Thyroid gland (tissue), 4 donors: Measurements from ENCODE around the gene APAF1. TPM values are rescaled to one million over a fixed set of nuclear protein-coding genes. Genes with fewer than 3 reads are reported as not detected.

ENCODE experiments used
- DNase-seq, 2 donors: peaks; one replicate each; pipeline ENCODE4 v3.0.0-alpha.2; 2019
- H3K27ac ChIP-seq, 3 donors: fragments of 200-600 bp; sonication (generic); 1 replicate in 2 of 3; 2 replicates in 1 of 3; pipeline ENCODE4 v1.5.1; 2016 to 2019; ENCODE audit warnings: mild to moderate bottlenecking in 1 of 3, moderate library complexity in 1 of 3
- H3K27me3 ChIP-seq: fragments of 200-600 bp; sonication (generic); one replicate; pipeline ENCODE4 v1.5.1; 2019
- H3K36me3 ChIP-seq, 2 donors: fragments of 200-600 bp; sonication (generic); one replicate each; pipeline ENCODE4 v1.5.1; 2016 to 2019
- H3K4me1 ChIP-seq, 2 donors: fragments of 200-600 bp; sonication (generic); one replicate each; pipeline ENCODE4 v1.5.1; 2017 to 2019
- H3K4me3 ChIP-seq, 3 donors: fragments of 200-600 bp; sonication (generic); replicated peaks in 1 of 3; 1 replicate in 2 of 3; 2 replicates in 1 of 3; pipeline ENCODE4 v1.5.1; 2016; ENCODE audit warnings: mild to moderate bottlenecking in 1 of 3
- H3K9me3 ChIP-seq: fragments of 200-600 bp; sonication (generic); one replicate; pipeline ENCODE4 v1.5.1; 2017
- POLR2A ChIP-seq, 2 donors: fragments of 450-650 bp; IDR thresholded peaks; one replicate each; pipeline ENCODE4 v1.6.1; 2017; ENCODE audit warnings: antibody characterized with exemption in 2 of 2, mild to moderate bottlenecking in 2 of 2, moderate library complexity in 1 of 2
- WGBS, 2 donors: methylation state at CpG; one replicate each; pipeline ENCODE4 v1.1.5; 2017; 5-methylcytosine and 5-hydroxymethylcytosine counted together
- intact Hi-C: fragments of 100-400 bp; cut with DNase I; formaldehyde crosslinking; loops from one replicate; pipeline ENCODE4 v1.15.1; 2023
- total RNA-seq, 4 donors: library from RNA; depleted of rRNA; stranded (reverse); fragments of >200 nt; gene quantifications; one replicate each; pipeline ENCODE4 v1.2.3, GENCODE V29; 2016
- TF ChIP-seq, protein P1 (sequence below), 6 experiments: fragments of 200-600 bp in 3 of 6; fragments of 450-650 bp in 3 of 6; sonication (generic) in 3 of 6; IDR thresholded peaks; one replicate each; pipeline ENCODE4 v1.5.1; 2016 to 2019; ENCODE audit warnings: antibody characterized with exemption in 6 of 6, mild to moderate bottlenecking in 2 of 6, inconsistent platforms in 1 of 6, moderate library complexity in 1 of 6

The APAF1 gene
- total RNA-seq, 4 donors from 2014 or later = 11.7 to 17.2 (median 14.2) TPM

- no peak for TF ChIP-seq POLR2A (IDR thresholded peaks at IDR 0.05)
- TF ChIP-seq, protein P1, sequence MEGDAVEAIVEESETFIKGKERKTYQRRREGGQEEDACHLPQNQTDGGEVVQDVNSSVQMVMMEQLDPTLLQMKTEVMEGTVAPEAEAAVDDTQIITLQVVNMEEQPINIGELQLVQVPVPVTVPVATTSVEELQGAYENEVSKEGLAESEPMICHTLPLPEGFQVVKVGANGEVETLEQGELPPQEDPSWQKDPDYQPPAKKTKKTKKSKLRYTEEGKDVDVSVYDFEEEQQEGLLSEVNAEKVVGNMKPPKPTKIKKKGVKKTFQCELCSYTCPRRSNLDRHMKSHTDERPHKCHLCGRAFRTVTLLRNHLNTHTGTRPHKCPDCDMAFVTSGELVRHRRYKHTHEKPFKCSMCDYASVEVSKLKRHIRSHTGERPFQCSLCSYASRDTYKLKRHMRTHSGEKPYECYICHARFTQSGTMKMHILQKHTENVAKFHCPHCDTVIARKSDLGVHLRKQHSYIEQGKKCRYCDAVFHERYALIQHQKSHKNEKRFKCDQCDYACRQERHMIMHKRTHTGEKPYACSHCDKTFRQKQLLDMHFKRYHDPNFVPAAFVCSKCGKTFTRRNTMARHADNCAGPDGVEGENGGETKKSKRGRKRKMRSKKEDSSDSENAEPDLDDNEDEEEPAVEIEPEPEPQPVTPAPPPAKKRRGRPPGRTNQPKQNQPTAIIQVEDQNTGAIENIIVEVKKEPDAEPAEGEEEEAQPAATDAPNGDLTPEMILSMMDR (IDR thresholded peaks at IDR 0.05) = no peak
- 95 to 97% methylated on average over 6 of the region's 6 CpGs for WGBS, 2 donors
- no peaks in the 10 kb centered on the region for H3K36me3 ChIP-seq
- no peaks in the 10 kb centered on the region for H3K27me3 ChIP-seq
- H3K9me3 ChIP-seq = no peaks in the 10 kb centered on the region
- H3K4me3 ChIP-seq = no peak overlapping the region
- intact Hi-C loops = no loop called here
- H3K27ac ChIP-seq = no peak overlapping the region
- no peak for DNase-seq
- no peaks in the 10 kb centered on the region for H3K4me1 ChIP-seq
These were observed 74.7 kb downstream of the APAF1 start for GRCh38 chr12:98719515-98720504.

DNA sequence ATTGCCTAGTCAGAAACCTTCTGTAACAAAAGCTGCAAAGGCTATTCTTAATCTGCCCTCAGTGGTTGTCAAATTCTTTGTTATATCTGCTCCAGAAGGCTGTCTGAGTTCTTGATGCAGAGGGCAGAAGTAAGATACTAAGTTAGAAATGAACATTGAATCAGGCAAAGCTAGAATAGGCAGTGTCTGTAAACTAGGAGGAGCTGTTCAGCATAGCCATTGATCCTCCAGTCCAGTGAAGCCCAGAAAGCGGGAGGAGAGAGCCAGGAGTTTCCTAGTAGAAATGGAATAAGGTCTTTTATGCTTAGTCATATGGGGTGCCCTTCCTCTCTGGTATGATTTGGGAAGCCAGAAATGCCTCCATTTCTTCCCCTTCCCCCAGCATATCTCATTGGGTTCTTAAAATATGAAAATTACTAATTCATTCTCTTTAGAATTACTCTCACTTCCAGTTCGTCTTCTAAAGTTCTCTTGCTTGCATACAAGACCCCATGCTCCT lies 76.2 kb downstream of the APAF1 start:
- H3K27me3 ChIP-seq = no peaks in the 10 kb centered on the region
- no peak overlapping the region for H3K4me3 ChIP-seq
- no peak for TF ChIP-seq POLR2A (IDR thresholded peaks at IDR 0.05)
- TF ChIP-seq, protein P1 (IDR thresholded peaks at IDR 0.05) = no peak
- WGBS, 2 donors = 93 to 95% methylated on average over 2 of the region's 2 CpGs
- no peak for DNase-seq
- no peaks in the 10 kb centered on the region for H3K9me3 ChIP-seq
- intact Hi-C loops = no loop called here
- H3K36me3 ChIP-seq = peaks cover 0 to 7% of the 10 kb centered on the region in 2 donors
- no peak overlapping the region for H3K27ac ChIP-seq
- H3K4me1 ChIP-seq = no peaks in the 10 kb centered on the region

DNA sequence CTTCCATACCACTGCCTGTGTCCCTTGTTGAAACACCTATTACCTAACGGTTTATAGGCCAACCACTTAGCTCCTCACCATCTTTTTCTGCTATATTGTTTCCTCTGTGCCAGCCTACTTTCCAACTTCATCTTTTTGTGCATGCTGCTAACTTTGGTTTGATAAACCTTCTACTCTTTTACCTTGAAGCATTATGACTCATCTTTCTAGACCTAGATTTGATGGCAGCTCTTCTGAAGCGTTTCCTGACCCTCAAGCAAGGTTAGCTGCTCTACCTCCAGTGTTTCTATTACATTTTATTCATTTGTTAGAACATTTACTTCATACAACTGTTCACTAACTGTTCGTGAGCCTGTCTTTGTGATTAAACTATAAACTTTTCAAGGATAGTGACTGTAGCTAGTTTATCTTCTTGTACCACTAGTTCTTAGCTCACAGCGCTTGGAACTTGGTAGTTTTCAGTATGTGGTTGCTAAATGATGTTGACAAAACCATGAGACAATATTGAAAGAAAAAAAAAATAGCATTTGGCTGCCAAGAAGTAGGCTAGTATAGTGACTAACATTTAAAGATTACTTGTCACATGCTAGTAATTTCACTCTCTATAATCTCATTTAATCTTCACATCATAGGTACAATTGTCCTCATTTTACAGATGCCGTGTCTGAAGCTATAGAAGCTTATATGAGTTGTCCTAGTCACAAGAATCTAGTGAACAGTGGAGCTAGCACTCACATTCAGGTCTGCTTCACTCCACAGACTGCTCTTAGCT lies 79.5 kb downstream of the APAF1 start:
- no peak for DNase-seq
- Histone ChIP-seq H3K27me3 (no peaks in the 10 kb centered on the region), H3K4me3 (no peak overlapping the region), H3K27ac (no peak overlapping the region), H3K4me1 (no peaks in the 10 kb centered on the region), H3K36me3 (peaks cover 3 to 7% of the 10 kb centered on the region in 2 donors), H3K9me3 (no peaks in the 10 kb centered on the region)
- 95 to 96% methylated on average over 5 of the region's 5 CpGs for WGBS, 2 donors
- no peak for TF ChIP-seq POLR2A (IDR thresholded peaks at IDR 0.05)
- TF ChIP-seq, protein P1 (IDR thresholded peaks at IDR 0.05) = no peak
- intact Hi-C loops = no loop called here

- Histone ChIP-seq H3K27ac (no peak overlapping the region), H3K27me3 (no peaks in the 10 kb centered on the region), H3K9me3 (no peaks in the 10 kb centered on the region), H3K4me1 (no peaks in the 10 kb centered on the region), H3K4me3 (no peak overlapping the region), H3K36me3 (peaks cover 3 to 7% of the 10 kb centered on the region in 2 donors)
- 65 to 73% methylated on average over 5 of the region's 5 CpGs for WGBS, 2 donors
- DNase-seq = peak; percentile 37 to 46
- TF ChIP-seq, protein P1 (IDR thresholded peaks at IDR 0.05) = no peak
- no peak for TF ChIP-seq POLR2A (IDR thresholded peaks at IDR 0.05)
- intact Hi-C loops = no loop called here
These were observed 80.6 kb downstream of the APAF1 start for GRCh38 chr12:98725476-98726247.
